Measurements from ENCODE around the gene EXOC6B. TPM values are rescaled to one million over a fixed set of nuclear protein-coding genes. Genes with fewer than 3 reads are reported as not detected.

The EXOC6B gene
- total and polyA plus RNA-seq, 2 of the 8 experiments (the other 6 are each of a cell fraction or from before 2014, with no cell fraction given): 13.5 to 33.0 TPM

GRCh38 chr2:72133721-72134407, 692.0 kb downstream of the EXOC6B start:
- ChIA-PET POLR2A (ENCODE audit: partially characterized antibody) (no interaction called here), CTCF (ENCODE audit: partially characterized antibody) (interaction anchor here (0.7 to 9.5 kb wide), 10 partner anchors 14 to 334 kb away, joined by 3 to 70 read pairs (median 3); partner anchors contain the start of gene CYP26B1)
- no peaks in the 10 kb centered on the region for H3K36me3 ChIP-seq (ENCODE audit: control insufficient read depth in 2 of 4, insufficient read depth in 4 of 4, low read length in 3 of 4)
- H3K79me1 ChIP-seq (ENCODE audit: low read depth, low read length): no peaks in the 10 kb centered on the region
- H3K4me1 ChIP-seq (replicated peaks in 1 of 4; ENCODE audit: control insufficient read depth in 3 of 4, insufficient read depth in 4 of 4, low read length in 3 of 4): peaks cover 0 to 14% (median 10%) of the 10 kb centered on the region in 4 experiments; a peak in 6 of 7 replicates
- DNase-seq (ENCODE audit: low read depth in 1 of 2, low spot score in 2 of 2) (no peak), FAIRE-seq (no peak)
- no peaks in the 10 kb centered on the region for H3K79me2 ChIP-seq (ENCODE audit: control insufficient read depth in 1 of 2, insufficient read depth in 2 of 2, low read length in 2 of 2)
- H2BK20ac ChIP-seq (ENCODE audit: low read length): no peak overlapping the region
- H2AK5ac ChIP-seq (ENCODE audit: low read depth, low read length): no peak overlapping the region
- WGBS, 2 experiments (ENCODE audit: extremely low coverage in 1 of 2, insufficient coverage in 1 of 2, insufficient read length in 1 of 2, insufficient replicate concordance in 2 of 2, low coverage in 1 of 2, low lambda C conversion rate in 2 of 2, missing lambda C conversion rate in 1 of 2): 84% methylated on average over 7 of the region's 11 CpGs; no CpG with 5 or more reads in 1 of the 2 experiments
- H3K9me3 ChIP-seq (ENCODE audit: insufficient read depth in 2 of 2, low read depth in 1 of 2, low read length in 1 of 2): no peaks in the 10 kb centered on the region
- no peak overlapping the region for H3K56ac ChIP-seq (replicated peaks; ENCODE audit: insufficient read length, low read depth, low read length)
- no peak overlapping the region for H2BK12ac ChIP-seq (ENCODE audit: low read depth, low read length)
- no peak overlapping the region for H2BK5ac ChIP-seq (ENCODE audit: low read depth, low read length)
- H4K5ac ChIP-seq (ENCODE audit: insufficient read length, low read depth, low read length): no peak overlapping the region
- no peak overlapping the region for H3K4me2 ChIP-seq (ENCODE audit: insufficient read depth in 1 of 2, low read depth in 2 of 2, low read length in 2 of 2)
- H3K23ac ChIP-seq (ENCODE audit: insufficient read length): no peak overlapping the region
- peaks cover 0 to 7% (median 2%) of the 10 kb centered on the region in 4 experiments; a peak in 3 of 7 replicates for H3K27me3 ChIP-seq (replicated peaks in 1 of 4; ENCODE audit: control insufficient read depth in 3 of 4, extremely low read depth in 1 of 4, insufficient read depth in 3 of 4, low read length in 3 of 4)
- no peak overlapping the region for H3K27ac ChIP-seq (ENCODE audit: low read depth, low read length)
- H4K20me1 ChIP-seq (replicated peaks in 1 of 2; ENCODE audit: control insufficient read depth in 1 of 2, insufficient read depth in 2 of 2, low read length in 2 of 2): no peaks in the 10 kb centered on the region
- no peak overlapping the region for H3K18ac ChIP-seq (ENCODE audit: extremely low read depth, low read length)
- no peak overlapping the region for H4K8ac ChIP-seq (ENCODE audit: extremely low read depth, insufficient read depth, low read length)
- H2BK15ac ChIP-seq (ENCODE audit: low read length): no peak overlapping the region
- H3K4me3 ChIP-seq (ENCODE audit: extremely low read depth in 1 of 4, insufficient read depth in 2 of 4, low read depth in 3 of 4, low read length in 4 of 4): no peak overlapping the region
- no peak overlapping the region for H3K14ac ChIP-seq (ENCODE audit: insufficient read length)
- H2AFZ ChIP-seq (ENCODE audit: low read length): no peak overlapping the region
- H3K23me2 ChIP-seq (ENCODE audit: low read depth, low read length): no peaks in the 10 kb centered on the region
- TF ChIP-seq NANOG (IDR thresholded peaks at IDR 0.05; ENCODE audit: insufficient read depth, low read depth, low read length, poor library complexity, severe bottlenecking) (no peak), SP2 (IDR thresholded peaks at IDR 0.05; ENCODE audit: low read length) (no peak)
- H2BK120ac ChIP-seq (replicated peaks; ENCODE audit: low read depth, low read length): no peak overlapping the region
- H3K4ac ChIP-seq (replicated peaks; ENCODE audit: insufficient read length, low read depth, low read length): no peak overlapping the region
- no peak overlapping the region for H3K9ac ChIP-seq (replicated peaks in 1 of 4; ENCODE audit: extremely low read depth in 1 of 4, low read depth in 3 of 4, low read length in 3 of 4)
- H4K91ac ChIP-seq (replicated peaks; ENCODE audit: insufficient read length, low read length): no peak overlapping the region
